HEK293T (cell line): ENCODE measurements around the gene BMP5.

Experiments used
- ARNT ChIP-seq: fragments of 450-650 bp; IDR thresholded peaks from 2 replicates; pipeline ENCODE4 v1.6.1; 2017; ENCODE audit warnings: mild to moderate bottlenecking
- BHLHE40 ChIP-seq: fragments of 450-650 bp; IDR thresholded peaks from 2 replicates; pipeline ENCODE4 v1.6.1; 2016; ENCODE audit warnings: mild to moderate bottlenecking, moderate library complexity, borderline replicate concordance
- LEF1 ChIP-seq: fragments of 450-650 bp; IDR thresholded peaks from 2 replicates; pipeline ENCODE4 v1.6.1; 2017; ENCODE audit warnings: mild to moderate bottlenecking, borderline replicate concordance
- SUZ12 ChIP-seq: fragments of 450-650 bp; IDR thresholded peaks from 2 replicates; pipeline ENCODE4 v1.6.1; 2016; ENCODE audit warnings: mild to moderate bottlenecking

GRCh38 chr6:55872866-55873265 is 2.5 kb downstream of the BMP5 start:
- TF ChIP-seq ARNT (no peak), LEF1 (no peak), BHLHE40 (no peak), SUZ12 (no peak)
